H9 (cell line): ENCODE results near the gene USP5. TPM values are rescaled to one million over a fixed set of nuclear protein-coding genes. Genes with fewer than 3 reads are reported as not detected.

Source experiments
- DNase-seq: peaks from one replicate; pipeline ENCODE4 v3.0.0-alpha.2; 2017
- H2AFZ ChIP-seq: one replicate; pipeline ENCODE4 v1.6.1; 2013; ENCODE audit warnings: mild to moderate bottlenecking, low read length, control low read depth, moderate library complexity
- H2AK5ac ChIP-seq: 2 replicates; pipeline ENCODE4 v1.6.1; 2013; ENCODE audit warnings: low read length, control low read depth, mixed read lengths; ENCODE audit not compliant: insufficient read length
- H2BK120ac ChIP-seq: one replicate; pipeline ENCODE4 v1.6.1; 2013; ENCODE audit warnings: low read depth, mild to moderate bottlenecking, low read length, control low read depth, inconsistent platforms; ENCODE audit not compliant: poor library complexity, severe bottlenecking
- H2BK12ac ChIP-seq: 2 replicates; pipeline ENCODE4 v1.6.1; 2013; ENCODE audit warnings: low read length, control low read depth, mixed read lengths, low read depth; ENCODE audit not compliant: insufficient read length
- H2BK15ac ChIP-seq: 2 replicates; pipeline ENCODE4 v1.6.1; 2013; ENCODE audit warnings: low read depth, low read length, control low read depth
- H2BK20ac ChIP-seq: one replicate; pipeline ENCODE4 v1.6.1; 2013; ENCODE audit warnings: low read depth, mild to moderate bottlenecking, low read length, control low read depth, inconsistent platforms; ENCODE audit not compliant: poor library complexity, severe bottlenecking
- H2BK5ac ChIP-seq: 2 replicates; pipeline ENCODE4 v1.6.1; 2013; ENCODE audit warnings: low read length, control low read depth, mixed read lengths; ENCODE audit not compliant: insufficient read length
- H3K14ac ChIP-seq: 2 replicates; pipeline ENCODE4 v1.6.1; 2013; ENCODE audit warnings: low read length, control low read depth; ENCODE audit not compliant: insufficient read depth
- H3K18ac ChIP-seq: 2 replicates; pipeline ENCODE4 v1.6.1; 2013; ENCODE audit warnings: low read depth, mild to moderate bottlenecking, mixed read lengths, low read length, control low read depth; ENCODE audit not compliant: insufficient read length
- H3K23ac ChIP-seq: 2 replicates; pipeline ENCODE4 v1.6.1; 2013; ENCODE audit warnings: low read length, control low read depth, mixed read lengths, low read depth; ENCODE audit not compliant: insufficient read length
- H3K23me2 ChIP-seq: 2 replicates; pipeline ENCODE4 v1.6.1; 2013; ENCODE audit warnings: low read depth, mild to moderate bottlenecking, mixed read lengths, low read length, control low read depth; ENCODE audit not compliant: insufficient read length, poor library complexity, severe bottlenecking
- H3K27ac ChIP-seq: 2 replicates; pipeline ENCODE4 v1.5.1; 2013; ENCODE audit warnings: low read length, control low read depth, mixed read lengths, low read depth; ENCODE audit not compliant: insufficient read length
- H3K27me3 ChIP-seq: 2 replicates; pipeline ENCODE4 v1.6.1; 2013; ENCODE audit warnings: low read length, control low read depth, inconsistent platforms; ENCODE audit not compliant: insufficient read depth
- H3K4ac ChIP-seq: 2 replicates; pipeline ENCODE4 v1.6.1; 2013; ENCODE audit warnings: low read depth, mild to moderate bottlenecking, control low read depth, inconsistent platforms, low read length, moderate library complexity
- H3K4me1 ChIP-seq: 2 replicates; pipeline ENCODE4 v1.6.1; 2013; ENCODE audit warnings: low read length, control low read depth, inconsistent platforms; ENCODE audit not compliant: insufficient read depth
- H3K4me2 ChIP-seq: 2 replicates; pipeline ENCODE4 v1.6.1; 2013; ENCODE audit warnings: low read length, control low read depth, mixed read lengths; ENCODE audit not compliant: insufficient read length, insufficient read depth
- H3K56ac ChIP-seq: 2 replicates; pipeline ENCODE4 v1.6.1; 2013; ENCODE audit warnings: low read depth, mild to moderate bottlenecking, mixed read lengths, low read length, control low read depth; ENCODE audit not compliant: insufficient read length
- H3K79me1 ChIP-seq: 2 replicates; pipeline ENCODE4 v1.6.1; 2013; ENCODE audit warnings: low read depth, mild to moderate bottlenecking, moderate library complexity, low read length, control low read depth, inconsistent platforms; ENCODE audit not compliant: insufficient read depth, poor library complexity, severe bottlenecking
- H3K79me2 ChIP-seq: 2 replicates; pipeline ENCODE4 v1.6.1; 2013; ENCODE audit warnings: low read length, control low read depth, inconsistent platforms; ENCODE audit not compliant: insufficient read depth
- H3K9ac ChIP-seq: 2 replicates; pipeline ENCODE4 v1.6.1; 2013; ENCODE audit warnings: low read length, control low read depth, mixed read lengths; ENCODE audit not compliant: insufficient read length; ENCODE audit errors: extremely low read depth
- H3K9me3 ChIP-seq: one replicate; pipeline ENCODE4 v1.6.1; 2013; ENCODE audit warnings: low read depth, low read length, inconsistent platforms; ENCODE audit not compliant: control insufficient read depth
- H3T11ph ChIP-seq: one replicate; pipeline ENCODE4 v1.6.1; 2013; ENCODE audit warnings: mild to moderate bottlenecking, low read length, control low read depth, inconsistent platforms
- H4K20me1 ChIP-seq: one replicate; pipeline ENCODE4 v1.6.1; 2013; ENCODE audit not compliant: control insufficient read depth, insufficient read length, insufficient read depth
- H4K5ac ChIP-seq: 2 replicates; pipeline ENCODE4 v1.6.1; 2013; ENCODE audit warnings: low read depth, mild to moderate bottlenecking, mixed read lengths, low read length, control low read depth; ENCODE audit not compliant: insufficient read length
- H4K8ac ChIP-seq: replicated peaks from 2 replicates; pipeline ENCODE4 v1.6.1; 2013; ENCODE audit warnings: low read length, control low read depth, mixed read lengths, low read depth; ENCODE audit not compliant: insufficient read length
- H4K91ac ChIP-seq: 2 replicates; pipeline ENCODE4 v1.6.1; 2013; ENCODE audit warnings: low read depth, mild to moderate bottlenecking, moderate library complexity, mixed read lengths, low read length, control low read depth; ENCODE audit not compliant: insufficient read length
- H3K27ac Mint-ChIP-seq, 3 experiments: 2 replicates in 2 of 3; 3 replicates in 1 of 3; pipeline ENCODE4 v1.8.0; 2020 to 2021; ENCODE audit warnings: mixed read lengths in 3 of 3, mild to moderate bottlenecking in 1 of 3, moderate library complexity in 1 of 3
- H3K27me3 Mint-ChIP-seq: 2 replicates; pipeline ENCODE4 v1.8.0; 2021; ENCODE audit warnings: low read depth, mild to moderate bottlenecking, moderate library complexity, mixed read lengths
- H3K36me3 Mint-ChIP-seq, 3 experiments: 2 replicates in 2 of 3; 3 replicates in 1 of 3; pipeline ENCODE4 v1.8.0; 2020 to 2021; ENCODE audit warnings: low read depth in 3 of 3, mixed read lengths in 3 of 3; ENCODE audit not compliant: insufficient read depth in 1 of 3
- H3K4me1 Mint-ChIP-seq, 2 experiments: 2 replicates each; pipeline ENCODE4 v1.8.0; 2020; ENCODE audit warnings: mixed read lengths in 2 of 2
- H3K4me3 Mint-ChIP-seq, 2 experiments: 2 replicates in 1 of 2; 3 replicates in 1 of 2; pipeline ENCODE4 v1.8.0; 2020 to 2021; ENCODE audit warnings: mild to moderate bottlenecking in 2 of 2, mixed read lengths in 2 of 2, moderate library complexity in 1 of 2
- H3K9me3 Mint-ChIP-seq, 2 experiments: 2 replicates in 1 of 2; 3 replicates in 1 of 2; pipeline ENCODE4 v1.8.0; 2020; ENCODE audit warnings: mild to moderate bottlenecking in 2 of 2, mixed read lengths in 2 of 2, moderate library complexity in 1 of 2
- WGBS: extraction: QIAGEN DNeasy Blood & Tissue Kit; methylation state at CpG from one replicate; pipeline ENCODE4 v1.1.7; 2013; ENCODE audit warnings: missing lambda C conversion rate, low lambda C conversion rate, mixed read lengths; ENCODE audit not compliant: insufficient read length; ENCODE audit errors: extremely low coverage; 5-methylcytosine and 5-hydroxymethylcytosine counted together
- total RNA-seq: library from RNA; stranded (reverse); gene quantifications from 2 replicates; pipeline ENCODE4 v1.2.1, GENCODE V29; 2021
- TF ChIP-seq, protein P1 (sequence below): fragments of 200-600 bp; sonication (generic); conservative IDR thresholded peaks from 3 replicates; pipeline ENCODE4 v1.8.0; 2021; ENCODE audit warnings: antibody characterized with exemption, mild to moderate bottlenecking

Gene USP5
- total RNA-seq, 1 experiment from 2014 or later: 143 TPM

DNA sequence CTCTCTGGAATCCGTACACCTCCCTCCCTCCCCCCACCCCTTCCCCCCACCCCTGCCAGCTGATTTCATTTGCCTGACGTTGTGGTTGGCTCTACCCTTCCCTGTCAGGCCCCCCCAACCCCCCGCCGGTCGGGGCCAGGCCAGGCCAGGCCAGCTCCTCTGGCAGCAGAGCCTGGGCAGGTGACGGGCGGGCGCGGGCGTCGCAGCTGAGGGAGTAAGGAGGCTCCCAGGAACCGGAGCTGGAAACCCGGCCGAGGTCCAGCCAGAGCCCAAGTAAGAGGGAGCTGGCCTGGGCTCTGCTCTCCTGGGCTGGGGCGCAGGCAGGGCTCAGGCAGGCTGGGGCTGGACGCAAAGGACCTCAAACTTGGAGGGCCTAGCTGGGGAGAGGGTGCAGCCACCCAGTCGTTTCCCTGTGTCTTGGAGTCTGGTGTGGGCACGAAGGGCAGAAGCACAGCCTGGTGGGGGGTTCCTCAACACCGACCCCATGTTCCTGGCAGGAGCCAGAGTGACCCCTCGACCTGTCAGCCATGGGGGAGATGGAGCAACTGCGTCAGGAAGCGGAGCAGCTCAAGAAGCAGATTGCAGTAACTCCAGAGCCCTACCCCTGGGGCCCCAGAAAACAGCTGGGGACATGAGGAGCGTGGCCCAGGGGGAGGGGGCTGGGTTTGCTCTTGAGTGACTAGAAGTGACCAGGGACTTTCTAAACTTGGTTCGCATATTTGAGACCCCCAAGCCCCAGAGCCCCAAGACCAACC lies 11.0 kb upstream of the USP5 start, which contains the start of gene GNB3:
Gene GNB3, plus strand, starts transcription at position 165 of the 755 bp plus-strand sequence. Its CDS starts 363 bp downstream, at position 528.
- Histone ChIP-seq H3K23ac (no peak within 1 kb of the TSS), H2BK5ac (no peak within 1 kb of the TSS), H2AFZ (no peak within 1 kb of the TSS), H3K23me2 (no peaks in the 10 kb centered on the region), H4K91ac (no peak within 1 kb of the TSS), H3K4me2 (no peak within 1 kb of the TSS), H3K4ac (no peak within 1 kb of the TSS), H3K18ac (no peak within 1 kb of the TSS), H3K79me1 (no peaks in the 10 kb centered on the region), H3T11ph (no peak within 1 kb of the TSS), H4K20me1 (no peaks in the 10 kb centered on the region), H3K9me3 (no peaks in the 10 kb centered on the region), H3K79me2 (no peaks in the 10 kb centered on the region), H3K27me3 (no peaks in the 10 kb centered on the region), H3K56ac (no peak within 1 kb of the TSS), H3K27ac (no peak within 1 kb of the TSS), H2BK120ac (no peak within 1 kb of the TSS), H4K5ac (no peak within 1 kb of the TSS), H3K4me1 (no peaks in the 10 kb centered on the region), H3K9ac (no peak within 1 kb of the TSS), H3K14ac (no peak within 1 kb of the TSS), H2BK20ac (no peak within 1 kb of the TSS), H2BK12ac (no peak within 1 kb of the TSS), H2AK5ac (no peak within 1 kb of the TSS), H4K8ac (no peak within 1 kb of the TSS), H2BK15ac (no peak within 1 kb of the TSS)
- Mint-ChIP-seq H3K36me3 (peaks cover 29 to 73% (median 70%) of the 10 kb centered on the region in 3 experiments), H3K4me1 (peaks cover 4 to 21% of the 10 kb centered on the region in 2 experiments; a peak in 3 of 4 replicates), H3K9me3 (no peaks in the 10 kb centered on the region; a peak in 1 of 5 replicates), H3K27me3 (no peaks in the 10 kb centered on the region), H3K4me3 (no peak within 1 kb of the TSS), H3K27ac (peak within 1 kb of the TSS in 2 of 3 experiments; percentile 39 to 67; a peak in 3 of 7 replicates)
- TF ChIP-seq, protein P1, sequence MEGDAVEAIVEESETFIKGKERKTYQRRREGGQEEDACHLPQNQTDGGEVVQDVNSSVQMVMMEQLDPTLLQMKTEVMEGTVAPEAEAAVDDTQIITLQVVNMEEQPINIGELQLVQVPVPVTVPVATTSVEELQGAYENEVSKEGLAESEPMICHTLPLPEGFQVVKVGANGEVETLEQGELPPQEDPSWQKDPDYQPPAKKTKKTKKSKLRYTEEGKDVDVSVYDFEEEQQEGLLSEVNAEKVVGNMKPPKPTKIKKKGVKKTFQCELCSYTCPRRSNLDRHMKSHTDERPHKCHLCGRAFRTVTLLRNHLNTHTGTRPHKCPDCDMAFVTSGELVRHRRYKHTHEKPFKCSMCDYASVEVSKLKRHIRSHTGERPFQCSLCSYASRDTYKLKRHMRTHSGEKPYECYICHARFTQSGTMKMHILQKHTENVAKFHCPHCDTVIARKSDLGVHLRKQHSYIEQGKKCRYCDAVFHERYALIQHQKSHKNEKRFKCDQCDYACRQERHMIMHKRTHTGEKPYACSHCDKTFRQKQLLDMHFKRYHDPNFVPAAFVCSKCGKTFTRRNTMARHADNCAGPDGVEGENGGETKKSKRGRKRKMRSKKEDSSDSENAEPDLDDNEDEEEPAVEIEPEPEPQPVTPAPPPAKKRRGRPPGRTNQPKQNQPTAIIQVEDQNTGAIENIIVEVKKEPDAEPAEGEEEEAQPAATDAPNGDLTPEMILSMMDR: no peak
- WGBS: no CpG with 5 or more reads among the region's 24 CpGs
- DNase-seq: no peak
